Posterior cingulate gyrus (tissue), 11 donors: Measurements from ENCODE around the gene SLC12A9.

Experiments used
- DNase-seq, 10 donors: peaks; one replicate each; pipeline versions ENCODE4 v3.0.0 to v3.0.0-alpha.2; 2020 to 2021; ENCODE audit warnings: mixed read lengths in 3 of 10
- intact Hi-C: fragments of 100-400 bp; cut with DNase I; formaldehyde crosslinking; loops from one replicate; pipeline ENCODE4 v1.15.1; 2023

The SLC12A9 gene

DNA sequence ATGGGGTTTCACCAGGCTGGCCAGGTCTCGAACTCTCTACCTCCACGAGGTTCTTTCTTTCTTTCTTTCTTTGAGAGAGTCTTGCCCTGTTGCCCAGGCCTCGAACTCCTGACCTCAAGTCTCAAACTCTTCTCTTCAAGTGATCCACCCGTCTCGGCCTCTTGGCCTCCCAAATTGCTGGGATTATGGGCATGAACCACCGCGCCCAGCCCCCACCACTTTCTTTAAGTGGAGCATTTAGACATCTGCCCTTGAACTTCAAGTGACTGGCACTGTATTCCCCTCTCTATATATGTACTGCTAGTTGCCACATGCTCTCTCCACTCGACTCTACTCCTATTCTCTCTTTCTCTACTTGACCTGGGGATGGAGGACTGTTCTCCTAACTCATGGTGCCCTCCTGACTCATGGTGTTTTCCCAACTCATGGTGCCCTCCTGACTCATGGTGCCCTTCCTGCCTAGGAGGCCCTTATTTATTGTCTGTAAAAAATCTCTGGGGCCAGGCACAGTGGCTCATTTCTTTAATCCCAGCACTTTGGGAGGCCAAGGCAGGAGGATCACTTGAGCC lies 62.5 kb downstream of the SLC12A9 start:
- peak in 1 of 10 donors; percentile 24 for DNase-seq
- intact Hi-C loops = no loop called here
